H1 (cell line): ENCODE measurements around the gene OR51B2.

Source experiments
- CBX8 ChIP-seq: fragments of 300-800, 300-1000 bp; sonication (generic); IDR thresholded peaks from 2 replicates; pipeline ENCODE4 v1.7.1; 2016; ENCODE audit warnings: low read depth, low read length, borderline replicate concordance
- CHD2 ChIP-seq: IDR thresholded peaks from 2 replicates; pipeline ENCODE4 v1.6.1; 2012; ENCODE audit warnings: low read length, improper control_type of control experiment
- EGR1 ChIP-seq: IDR thresholded peaks from 2 replicates; pipeline ENCODE4 v1.6.1; 2011; ENCODE audit warnings: low read depth, low read length, borderline replicate concordance
- EZH2 ChIP-seq: fragments of 200-600 bp; sonication (generic); IDR thresholded peaks from 2 replicates; pipeline ENCODE4 v1.7.1; 2012; ENCODE audit warnings: low read depth, mild to moderate bottlenecking, moderate library complexity, low read length, inconsistent platforms; ENCODE audit not compliant: severe bottlenecking
- JUND ChIP-seq: IDR thresholded peaks from 2 replicates; pipeline ENCODE4 v1.6.1; 2011; ENCODE audit warnings: mild to moderate bottlenecking, improper control_type of control experiment, low read length
- KDM1A ChIP-seq: fragments of 200-600, 300-600 bp; sonication (generic); IDR thresholded peaks from 2 replicates; pipeline ENCODE4 v1.7.1; 2016; ENCODE audit warnings: mild to moderate bottlenecking, low read length, borderline replicate concordance
- NRF1 ChIP-seq: IDR thresholded peaks from 2 replicates; pipeline ENCODE4 v1.6.1; 2011; ENCODE audit warnings: mild to moderate bottlenecking, low read depth, low read length, improper control_type of control experiment
- POLR2AphosphoS5 ChIP-seq: IDR thresholded peaks from 2 replicates; pipeline ENCODE4 v1.6.1; 2011; ENCODE audit warnings: low read depth, low read length
- TBP ChIP-seq: IDR thresholded peaks from 2 replicates; pipeline ENCODE4 v1.6.1; 2011; ENCODE audit warnings: low read depth, low read length, improper control_type of control experiment
- TCF12 ChIP-seq: IDR thresholded peaks from 2 replicates; pipeline ENCODE4 v1.6.1; 2011; ENCODE audit warnings: low read depth, mild to moderate bottlenecking, low read length
- TF ChIP-seq, protein P1 (sequence below): IDR thresholded peaks from 2 replicates; pipeline ENCODE4 v1.6.1; 2012; ENCODE audit warnings: inconsistent platforms
- TF ChIP-seq, protein P2 (sequence below), 3 experiments: IDR thresholded peaks; 1 replicate in 2 of 3; 2 replicates in 1 of 3; pipeline versions ENCODE4 v1.5.1 to v1.6.1; 2011; ENCODE audit warnings: low read length in 3 of 3, mild to moderate bottlenecking in 3 of 3, inconsistent platforms in 2 of 3, low read depth in 1 of 3, moderate library complexity in 1 of 3; ENCODE audit not compliant: insufficient read depth in 1 of 3; ENCODE audit errors: control extremely low read depth in 1 of 3
- TF ChIP-seq, protein P3 (sequence below): IDR thresholded peaks from 2 replicates; pipeline ENCODE4 v1.6.1; 2012; ENCODE audit warnings: inconsistent platforms

- TF ChIP-seq, protein P1, sequence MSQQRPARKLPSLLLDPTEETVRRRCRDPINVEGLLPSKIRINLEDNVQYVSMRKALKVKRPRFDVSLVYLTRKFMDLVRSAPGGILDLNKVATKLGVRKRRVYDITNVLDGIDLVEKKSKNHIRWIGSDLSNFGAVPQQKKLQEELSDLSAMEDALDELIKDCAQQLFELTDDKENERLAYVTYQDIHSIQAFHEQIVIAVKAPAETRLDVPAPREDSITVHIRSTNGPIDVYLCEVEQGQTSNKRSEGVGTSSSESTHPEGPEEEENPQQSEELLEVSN = no peak
- TF ChIP-seq KDM1A (no peak), CBX8 (no peak), TBP (no peak), NRF1 (no peak), POLR2AphosphoS5 (no peak), JUND (no peak), CHD2 (no peak), TCF12 (no peak), EGR1 (no peak), EZH2 (no peak)
- TF ChIP-seq, protein P2, sequence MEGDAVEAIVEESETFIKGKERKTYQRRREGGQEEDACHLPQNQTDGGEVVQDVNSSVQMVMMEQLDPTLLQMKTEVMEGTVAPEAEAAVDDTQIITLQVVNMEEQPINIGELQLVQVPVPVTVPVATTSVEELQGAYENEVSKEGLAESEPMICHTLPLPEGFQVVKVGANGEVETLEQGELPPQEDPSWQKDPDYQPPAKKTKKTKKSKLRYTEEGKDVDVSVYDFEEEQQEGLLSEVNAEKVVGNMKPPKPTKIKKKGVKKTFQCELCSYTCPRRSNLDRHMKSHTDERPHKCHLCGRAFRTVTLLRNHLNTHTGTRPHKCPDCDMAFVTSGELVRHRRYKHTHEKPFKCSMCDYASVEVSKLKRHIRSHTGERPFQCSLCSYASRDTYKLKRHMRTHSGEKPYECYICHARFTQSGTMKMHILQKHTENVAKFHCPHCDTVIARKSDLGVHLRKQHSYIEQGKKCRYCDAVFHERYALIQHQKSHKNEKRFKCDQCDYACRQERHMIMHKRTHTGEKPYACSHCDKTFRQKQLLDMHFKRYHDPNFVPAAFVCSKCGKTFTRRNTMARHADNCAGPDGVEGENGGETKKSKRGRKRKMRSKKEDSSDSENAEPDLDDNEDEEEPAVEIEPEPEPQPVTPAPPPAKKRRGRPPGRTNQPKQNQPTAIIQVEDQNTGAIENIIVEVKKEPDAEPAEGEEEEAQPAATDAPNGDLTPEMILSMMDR (IDR thresholded peaks at IDR 0.05; ENCODE audit: control extremely low read depth in 1 of 3, insufficient read depth in 1 of 3, low read depth in 1 of 3, low read length in 3 of 3) = no peak
- TF ChIP-seq, protein P3, sequence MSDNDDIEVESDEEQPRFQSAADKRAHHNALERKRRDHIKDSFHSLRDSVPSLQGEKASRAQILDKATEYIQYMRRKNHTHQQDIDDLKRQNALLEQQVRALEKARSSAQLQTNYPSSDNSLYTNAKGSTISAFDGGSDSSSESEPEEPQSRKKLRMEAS = no peak
Observed at GRCh38 chr11:5362017-5362625, 38.0 kb upstream of the OR51B2 start.
